Measurements from ENCODE around the gene FECH.
A peak's percentile ranks its signal among the peaks of the same experiment; 100 is the strongest.
"Not testable (repeated sequence)": the region's sequence is repeated elsewhere in the genome, so short reads cannot be mapped to it uniquely, and the experiment has no call there.

Gene FECH

GRCh38 chr18:57527556-57528229 is 58.8 kb downstream of the FECH start:
- DNase-seq (ENCODE audit: low spot score) = no peak

GRCh38 chr18:57523171-57523956 is 63.1 kb downstream of the FECH start:
- DNase-seq (ENCODE audit: low spot score) = peak; percentile 75

GRCh38 chr18:57522348-57522747 is 64.2 kb downstream of the FECH start:
- not testable (repeated sequence) for DNase-seq (ENCODE audit: low spot score)

GRCh38 chr18:57519668-57520424 is 66.7 kb downstream of the FECH start:
- no peak for DNase-seq (ENCODE audit: low spot score)

- DNase-seq (ENCODE audit: low spot score) = no peak
Measured at GRCh38 chr18:57518533-57518932, 68.0 kb downstream of the FECH start.

- DNase-seq (ENCODE audit: low spot score) = no peak
Measured at GRCh38 chr18:57516056-57516455, 70.4 kb downstream of the FECH start.

- DNase-seq (ENCODE audit: low spot score) = no peak
Measured at GRCh38 chr18:57505231-57505630, 81.3 kb downstream of the FECH start.

- no peak for DNase-seq (ENCODE audit: low spot score)
Measured at GRCh38 chr18:57502624-57503023, 83.9 kb downstream of the FECH start.

GRCh38 chr18:57498682-57499256 is 87.7 kb downstream of the FECH start:
- DNase-seq (ENCODE audit: low spot score) = no peak

All from hematopoietic multipotent progenitor cell treated with erythropoietin and hydrocortisone succinate and interleukin-3 and kit ligand, for 17 days (in vitro differentiated cells).